Neutrophil (primary cell): Measurements from ENCODE around the gene C14orf180.
"Not testable (repeated sequence)": the region's sequence is repeated elsewhere in the genome, so short reads cannot be mapped to it uniquely, and the experiment has no call there.

ENCODE experiments used
- H3K27ac ChIP-seq: fragments of 200-600 bp; sonication (generic); 2 replicates; pipeline ENCODE4 v1.5.1; 2016; ENCODE audit warnings: mild to moderate bottlenecking, moderate library complexity
- H3K27me3 ChIP-seq: fragments of 200-600 bp; sonication (generic); 2 replicates; pipeline ENCODE4 v1.6.0; 2016; ENCODE audit warnings: mild to moderate bottlenecking
- H3K36me3 ChIP-seq: fragments of 200-600 bp; sonication (generic); 2 replicates; pipeline ENCODE4 v1.5.1; 2017
- H3K4me1 ChIP-seq, 2 experiments: fragments of 200-600 bp in 1 of 2; sonication (generic) in 1 of 2; 1 replicate in 1 of 2; 2 replicates in 1 of 2; pipeline versions ENCODE4 v1.5.1 to v1.6.1; 2013 to 2016; ENCODE audit warnings: low read depth in 1 of 2, low read length in 1 of 2, mild to moderate bottlenecking in 1 of 2, moderate library complexity in 1 of 2; ENCODE audit not compliant: control insufficient read depth in 1 of 2, insufficient read depth in 1 of 2
- H3K4me3 ChIP-seq, 2 experiments: fragments of 200-600 bp in 1 of 2; sonication (generic) in 1 of 2; 1 replicate in 1 of 2; 2 replicates in 1 of 2; pipeline ENCODE4 v1.5.1; 2013 to 2016; ENCODE audit warnings: low read depth in 1 of 2, low read length in 1 of 2, mild to moderate bottlenecking in 1 of 2, moderate library complexity in 1 of 2
- H3K9me3 ChIP-seq: fragments of 200-600 bp; sonication (generic); 2 replicates; pipeline ENCODE4 v1.5.1; 2016
- TF ChIP-seq, protein P1 (sequence below): fragments of 200-600 bp; sonication (generic); IDR thresholded peaks from 2 replicates; pipeline ENCODE4 v1.5.1; 2016; ENCODE audit warnings: antibody characterized with exemption

Gene C14orf180

DNA sequence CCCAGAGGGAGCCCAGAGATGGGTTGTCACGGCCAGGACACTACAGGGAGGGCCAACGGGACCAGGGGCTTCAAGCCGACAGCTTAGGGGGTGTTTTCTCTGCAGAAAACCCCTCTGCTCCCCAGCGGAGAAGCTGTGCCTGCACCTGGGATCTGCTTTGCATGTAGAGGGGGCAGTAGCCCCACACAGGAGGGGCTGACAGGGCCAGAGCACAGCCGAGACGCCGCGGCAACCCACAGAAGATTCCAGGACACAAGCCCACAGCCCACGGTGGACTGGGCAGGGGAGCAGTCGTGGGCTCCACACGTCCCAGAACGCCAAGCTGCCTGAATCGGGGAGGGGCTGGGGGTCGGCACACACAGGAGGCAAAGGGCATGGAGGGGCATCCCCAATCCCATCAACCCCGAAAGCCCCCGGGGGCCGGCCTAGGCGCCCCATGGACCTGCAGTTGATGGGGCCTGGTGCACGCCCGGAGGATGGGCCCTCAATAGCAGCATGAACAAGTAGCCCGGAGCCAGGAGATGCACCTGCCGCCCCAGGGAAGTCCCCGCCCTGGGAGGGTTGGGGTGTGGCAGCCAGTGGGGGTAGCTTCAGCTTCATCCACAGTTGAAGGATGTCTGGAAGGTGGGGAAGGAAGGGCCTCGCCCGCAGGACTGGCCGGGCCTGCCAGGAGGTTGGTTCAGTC is 55.5 kb downstream of the C14orf180 start:
- H3K36me3 ChIP-seq: no peaks in the 10 kb centered on the region
- H3K27ac ChIP-seq: no peak overlapping the region
- peaks cover 14% of the 10 kb centered on the region for H3K27me3 ChIP-seq
- H3K4me1 ChIP-seq: no peaks in the 10 kb centered on the region
- no peaks in the 10 kb centered on the region for H3K9me3 ChIP-seq
- TF ChIP-seq, protein P1, sequence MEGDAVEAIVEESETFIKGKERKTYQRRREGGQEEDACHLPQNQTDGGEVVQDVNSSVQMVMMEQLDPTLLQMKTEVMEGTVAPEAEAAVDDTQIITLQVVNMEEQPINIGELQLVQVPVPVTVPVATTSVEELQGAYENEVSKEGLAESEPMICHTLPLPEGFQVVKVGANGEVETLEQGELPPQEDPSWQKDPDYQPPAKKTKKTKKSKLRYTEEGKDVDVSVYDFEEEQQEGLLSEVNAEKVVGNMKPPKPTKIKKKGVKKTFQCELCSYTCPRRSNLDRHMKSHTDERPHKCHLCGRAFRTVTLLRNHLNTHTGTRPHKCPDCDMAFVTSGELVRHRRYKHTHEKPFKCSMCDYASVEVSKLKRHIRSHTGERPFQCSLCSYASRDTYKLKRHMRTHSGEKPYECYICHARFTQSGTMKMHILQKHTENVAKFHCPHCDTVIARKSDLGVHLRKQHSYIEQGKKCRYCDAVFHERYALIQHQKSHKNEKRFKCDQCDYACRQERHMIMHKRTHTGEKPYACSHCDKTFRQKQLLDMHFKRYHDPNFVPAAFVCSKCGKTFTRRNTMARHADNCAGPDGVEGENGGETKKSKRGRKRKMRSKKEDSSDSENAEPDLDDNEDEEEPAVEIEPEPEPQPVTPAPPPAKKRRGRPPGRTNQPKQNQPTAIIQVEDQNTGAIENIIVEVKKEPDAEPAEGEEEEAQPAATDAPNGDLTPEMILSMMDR: no peak
- H3K4me3 ChIP-seq: no peak overlapping the region

DNA sequence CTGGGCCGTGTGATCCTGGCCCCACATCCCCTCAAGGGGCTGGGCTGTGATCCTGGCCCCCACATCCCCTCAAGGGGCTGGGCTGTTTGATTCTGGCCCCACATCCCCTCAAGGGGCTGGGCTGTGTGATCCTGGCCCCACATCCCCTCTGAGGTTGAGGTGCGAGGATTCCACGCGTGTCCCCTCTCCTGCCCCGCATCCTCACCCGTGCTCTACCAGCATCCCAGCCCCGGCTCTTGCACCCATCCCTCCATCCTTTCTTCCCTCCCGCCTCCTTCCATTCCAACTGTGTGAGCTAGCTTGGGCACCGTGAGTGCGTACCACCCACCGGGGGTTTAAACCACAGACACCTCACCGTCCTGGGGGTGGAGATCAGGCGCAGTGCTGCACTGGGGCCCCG is 56.2 kb downstream of the C14orf180 start:
- Histone ChIP-seq H3K4me3 (no peak overlapping the region), H3K27me3 (peaks cover 14% of the 10 kb centered on the region), H3K9me3 (no peaks in the 10 kb centered on the region), H3K4me1 (no peaks in the 10 kb centered on the region), H3K27ac (no peak overlapping the region), H3K36me3 (no peaks in the 10 kb centered on the region)
- TF ChIP-seq, protein P1: no peak

DNA sequence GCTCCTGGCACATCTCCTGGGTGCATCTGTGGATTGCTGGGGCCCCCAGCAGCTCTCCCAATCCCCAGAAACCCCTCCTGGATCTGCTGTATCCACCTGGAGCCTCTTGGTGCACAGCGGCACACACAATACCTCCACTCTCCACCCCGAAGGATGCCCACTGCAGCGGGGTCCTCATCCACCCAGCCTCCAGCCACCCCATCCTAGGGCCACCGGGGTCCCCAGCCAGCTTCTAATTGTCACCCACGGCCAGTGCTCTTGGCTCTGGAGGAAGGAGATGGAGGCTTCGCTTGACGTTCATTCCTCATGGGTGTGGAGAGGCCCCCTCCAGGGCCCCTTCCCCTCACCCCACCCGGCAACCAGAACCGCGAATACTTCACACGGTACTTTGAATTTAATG is 56.6 kb downstream of the C14orf180 start:
- Histone ChIP-seq H3K4me3 (no peak overlapping the region), H3K4me1 (no peaks in the 10 kb centered on the region), H3K27me3 (peaks cover 14% of the 10 kb centered on the region), H3K9me3 (no peaks in the 10 kb centered on the region), H3K36me3 (no peaks in the 10 kb centered on the region), H3K27ac (no peak overlapping the region)
- TF ChIP-seq, protein P1: no peak

DNA sequence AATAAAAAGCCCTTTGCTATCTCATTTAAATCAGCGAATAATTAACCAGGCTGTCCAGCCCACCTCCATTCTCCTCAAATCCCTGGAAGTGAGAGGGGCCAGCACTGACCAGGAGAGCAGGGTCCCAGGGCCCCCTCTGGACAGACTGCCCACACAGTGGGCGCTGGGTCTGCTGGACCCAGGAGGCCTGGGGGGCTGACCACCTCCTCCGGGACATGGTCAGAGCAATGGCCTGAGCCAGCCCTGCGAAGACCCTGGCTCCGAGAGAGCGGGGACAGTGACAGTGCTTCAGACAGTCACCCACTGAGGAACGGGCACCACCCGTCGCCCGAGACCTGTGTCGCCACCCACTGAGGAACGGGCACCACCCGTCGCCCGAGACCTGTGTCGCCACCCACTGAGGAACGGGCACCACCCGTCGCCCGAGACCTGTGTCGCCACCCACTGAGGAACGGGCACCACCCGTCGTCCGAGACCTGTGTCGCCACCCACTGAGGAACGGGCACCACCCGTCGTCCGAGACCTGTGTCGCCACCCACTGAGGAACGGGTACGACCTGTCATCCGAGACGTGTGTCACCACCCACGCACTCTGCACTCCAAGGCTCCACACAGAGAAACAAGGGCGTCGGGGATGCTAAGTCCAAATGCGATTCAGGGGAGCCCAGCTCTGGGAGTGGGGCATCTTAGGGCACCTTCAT is 57.4 kb downstream of the C14orf180 start:
- H3K4me3 ChIP-seq, H3K36me3 ChIP-seq, H3K27ac ChIP-seq, H3K9me3 ChIP-seq, H3K4me1 ChIP-seq: not testable (repeated sequence)
- peaks cover 14% of the 10 kb centered on the region for H3K27me3 ChIP-seq

DNA sequence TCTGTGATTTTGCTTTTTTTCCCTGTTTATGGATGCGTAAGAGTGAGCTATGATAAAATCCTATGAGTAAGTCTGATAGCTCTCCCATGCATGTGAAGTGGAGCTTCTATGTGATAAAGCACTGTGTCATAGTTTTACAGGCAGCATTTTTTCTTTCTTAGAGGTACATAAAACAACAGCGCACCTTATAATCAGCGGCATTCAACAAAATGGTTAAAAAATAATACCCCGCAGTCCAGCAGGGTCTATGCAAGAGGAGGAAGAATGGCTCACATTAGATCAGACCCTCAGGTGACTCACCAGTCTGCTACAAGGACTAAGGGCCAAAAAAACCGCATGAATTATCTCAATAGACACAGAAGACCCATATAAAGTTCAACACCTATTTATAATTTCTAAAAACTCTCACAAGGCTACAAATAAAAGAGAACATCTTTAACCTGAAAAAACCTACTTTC is 58.0 kb downstream of the C14orf180 start:
- no peaks in the 10 kb centered on the region for H3K9me3 ChIP-seq
- peaks cover 14% of the 10 kb centered on the region for H3K27me3 ChIP-seq
- H3K4me1 ChIP-seq: no peaks in the 10 kb centered on the region
- H3K27ac ChIP-seq: no peak overlapping the region
- no peaks in the 10 kb centered on the region for H3K36me3 ChIP-seq
- no peak overlapping the region for H3K4me3 ChIP-seq
- TF ChIP-seq, protein P1: no peak

- no peak overlapping the region for H3K27ac ChIP-seq
- peaks cover 14% of the 10 kb centered on the region for H3K27me3 ChIP-seq
- TF ChIP-seq, protein P1: no peak
- H3K4me3 ChIP-seq: no peak overlapping the region
- no peaks in the 10 kb centered on the region for H3K36me3 ChIP-seq
- no peaks in the 10 kb centered on the region for H3K4me1 ChIP-seq
- no peaks in the 10 kb centered on the region for H3K9me3 ChIP-seq
Measured at GRCh38 chr14:104638190-104638589, 58.6 kb downstream of the C14orf180 start.
